Right renal pelvis (tissue), 4 donors: ENCODE measurements around the gene PDPK1. TPM values are rescaled to one million over a fixed set of nuclear protein-coding genes. Genes with fewer than 3 reads are reported as not detected.

Experiments
- DNase-seq, 4 donors: peaks; one replicate each; pipeline ENCODE4 v3.0.0-alpha.2; 2013; ENCODE audit warnings: low read depth in 4 of 4, low spot score in 3 of 4, missing footprints in 1 of 4
- polyA plus RNA-seq, 4 donors: library from polyadenylated mRNA; unstranded; fragments of 120-200 nt; gene quantifications; one replicate each; pipeline ENCODE4 v1.2.1, GENCODE V29; 2013; ENCODE audit not compliant: insufficient read length in 4 of 4

The PDPK1 gene
- polyA plus RNA-seq, 4 donors, result 45.7 to 57.3 (median 54.3) TPM

DNA sequence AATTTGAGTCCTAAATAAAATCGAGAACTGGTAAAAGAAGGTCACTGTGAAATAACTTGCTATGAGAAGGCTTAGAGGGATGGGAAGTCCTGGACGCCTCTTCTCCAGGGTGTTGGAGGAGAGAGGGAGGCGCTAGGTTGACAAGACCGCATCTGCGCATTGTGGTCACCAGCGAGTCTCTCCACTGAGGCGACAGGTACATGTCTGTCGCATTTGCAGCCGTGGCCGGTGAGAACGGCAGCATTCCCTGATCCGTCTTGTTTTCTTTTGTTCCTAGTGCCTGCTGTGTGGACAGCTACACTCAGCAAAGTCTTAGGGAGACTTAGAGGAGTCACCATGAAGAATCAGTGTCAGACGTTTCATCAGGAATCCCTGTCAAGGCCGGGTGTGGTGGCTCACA lies 32.1 kb upstream of the PDPK1 start:
- DNase-seq, result no peak

DNA sequence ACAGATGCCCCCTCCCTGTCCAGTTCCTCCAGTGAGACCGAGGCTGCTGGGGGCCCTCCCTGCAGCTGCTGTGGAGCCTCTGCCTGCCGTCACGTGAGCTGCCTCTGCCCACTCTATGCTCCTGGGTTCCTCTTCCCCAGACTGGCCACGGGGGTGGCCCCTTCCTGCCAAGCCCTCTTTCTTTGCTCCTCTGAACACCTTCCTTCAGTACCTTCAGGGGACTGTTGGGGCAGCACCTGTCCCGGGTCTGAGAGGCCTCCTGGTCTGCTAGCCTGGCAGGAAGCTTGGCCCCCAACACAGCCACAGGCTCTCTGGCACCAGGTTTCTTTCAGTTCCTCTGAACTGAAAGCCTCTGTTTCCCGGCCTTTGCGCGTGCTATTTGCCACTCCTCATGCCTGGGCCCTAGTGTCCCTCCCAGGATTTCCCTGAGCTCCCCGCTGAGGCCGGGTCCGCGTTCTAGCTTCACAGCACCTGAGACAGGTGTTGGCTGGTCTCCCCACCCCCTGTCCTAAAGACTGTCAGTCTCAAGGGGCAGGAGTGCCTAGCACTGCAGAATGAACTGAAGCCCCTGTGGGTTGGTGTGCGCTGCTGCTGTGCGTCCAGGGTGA lies 30.7 kb upstream of the PDPK1 start:
- no peak for DNase-seq

DNA sequence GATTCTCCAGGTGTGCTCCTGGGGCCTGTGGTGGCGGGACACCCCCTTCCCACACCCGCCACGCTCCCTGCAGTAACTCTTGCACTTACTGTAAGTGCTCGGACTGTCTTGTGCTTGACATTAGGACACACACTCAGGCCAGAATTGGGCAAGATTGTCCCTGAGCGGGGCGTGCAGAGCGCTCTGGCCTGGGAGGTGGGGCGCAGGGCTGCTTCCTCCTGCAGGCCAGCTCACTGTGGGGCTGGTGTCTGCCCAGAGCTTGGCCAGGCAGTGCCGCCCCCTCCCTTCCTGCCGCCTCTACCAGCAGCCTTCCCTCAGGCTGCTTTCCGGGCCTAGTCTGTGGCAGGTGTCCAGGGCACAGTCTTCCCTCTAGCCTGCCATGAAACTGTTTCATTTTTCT lies 30.2 kb upstream of the PDPK1 start:
- DNase-seq, result no peak

DNA sequence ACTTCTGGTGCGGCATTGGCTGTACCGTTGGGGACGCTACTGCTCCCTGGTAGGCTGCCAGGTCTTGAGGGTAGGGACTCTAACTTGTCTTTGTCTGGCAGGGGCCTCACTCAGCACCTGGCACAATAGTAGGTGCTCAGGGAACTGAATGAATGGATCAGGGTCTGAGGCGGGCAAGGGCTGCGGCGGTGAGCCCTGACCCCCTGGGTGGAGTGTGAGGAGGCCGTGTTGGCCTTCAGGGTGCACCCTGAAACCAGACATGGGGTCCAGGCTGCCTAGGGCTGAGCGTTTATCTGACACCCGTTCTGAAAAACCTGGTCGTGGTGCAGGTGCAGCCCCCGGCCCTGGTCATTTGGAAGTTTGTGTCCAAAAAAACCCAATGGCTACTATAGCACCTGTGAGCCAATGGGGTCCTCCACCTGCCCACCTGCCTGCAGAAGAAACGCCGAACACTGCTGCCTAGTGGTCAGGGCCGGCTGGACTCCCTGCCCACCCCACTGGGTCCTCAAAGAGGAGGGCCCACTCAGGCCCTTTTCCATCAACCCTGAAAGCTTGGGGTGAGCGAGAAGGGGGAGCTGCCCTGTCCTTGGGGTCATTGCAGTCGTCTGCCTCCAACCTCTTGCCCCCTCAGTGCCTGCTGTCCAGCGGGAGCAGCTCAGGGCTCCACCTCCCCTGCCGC lies 29.0 kb upstream of the PDPK1 start:
- no peak for DNase-seq

DNA sequence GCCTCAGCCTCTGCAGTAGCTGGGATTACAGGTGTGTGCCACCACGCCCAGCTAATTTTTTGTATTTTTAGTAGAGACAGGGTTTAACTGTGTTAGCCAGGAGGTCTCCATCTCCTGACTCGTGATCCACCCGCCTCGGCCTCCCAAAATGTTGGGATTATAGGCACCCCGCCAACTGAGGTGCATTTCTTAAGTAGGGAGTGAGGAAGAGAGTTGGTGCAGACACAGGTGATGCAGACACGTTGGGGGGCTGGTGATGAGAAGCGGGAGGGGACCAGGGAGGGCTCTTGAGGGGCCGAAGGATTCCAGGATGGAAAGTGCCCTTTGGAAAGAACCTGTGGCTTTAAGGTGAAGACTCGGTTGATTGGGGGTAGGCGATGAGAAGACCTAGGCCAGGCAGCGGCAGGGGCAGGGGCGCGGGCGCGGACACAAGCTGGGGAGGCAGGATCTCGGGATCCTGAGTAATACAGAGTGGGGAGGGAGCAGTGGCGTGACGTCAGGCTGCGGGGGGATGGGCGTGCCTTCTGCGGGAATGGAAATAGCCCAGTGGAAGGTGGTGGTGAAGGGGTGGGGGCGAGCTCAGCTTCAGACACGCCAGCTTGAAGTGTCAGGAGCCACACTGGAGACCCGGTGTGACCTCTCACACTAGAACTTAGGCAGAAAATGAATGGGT lies 26.6 kb upstream of the PDPK1 start:
- no peak for DNase-seq

DNA sequence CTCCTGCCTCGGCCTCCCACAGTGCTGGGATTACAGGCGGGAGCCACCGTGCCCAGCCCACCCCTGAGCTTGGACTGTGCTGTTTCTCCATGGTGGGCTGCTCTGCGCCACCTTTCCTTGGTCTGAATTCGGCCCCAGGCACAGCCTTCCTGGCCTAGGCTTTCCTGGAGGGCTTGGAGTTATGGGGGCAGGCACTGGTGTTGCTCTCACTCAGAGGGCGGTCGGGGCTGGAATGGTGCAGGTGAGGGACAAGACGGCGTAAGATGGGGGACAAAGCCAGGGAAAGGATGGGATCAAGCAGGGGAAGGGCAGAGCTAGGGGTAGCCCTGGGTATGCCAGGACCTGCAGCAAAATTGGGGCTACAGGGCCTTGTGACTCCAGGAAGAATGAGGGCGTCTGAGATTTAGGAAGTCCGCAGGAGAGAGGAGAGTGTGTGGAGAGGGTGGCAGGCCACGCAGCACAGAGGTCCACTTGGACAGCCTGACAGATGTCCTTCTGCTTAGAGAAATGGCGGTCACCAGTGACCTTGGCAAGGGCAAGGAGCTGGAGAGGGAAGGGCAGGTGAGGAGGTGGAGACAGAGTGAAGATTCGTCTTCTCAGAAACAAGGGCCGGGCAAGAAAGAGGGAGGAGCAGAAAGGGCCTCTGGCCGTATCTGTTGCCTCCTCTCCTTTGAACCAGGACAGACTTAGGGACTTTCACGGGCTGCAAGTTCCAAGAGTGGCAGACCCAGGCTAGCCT lies 25.7 kb upstream of the PDPK1 start:
- no peak for DNase-seq

DNA sequence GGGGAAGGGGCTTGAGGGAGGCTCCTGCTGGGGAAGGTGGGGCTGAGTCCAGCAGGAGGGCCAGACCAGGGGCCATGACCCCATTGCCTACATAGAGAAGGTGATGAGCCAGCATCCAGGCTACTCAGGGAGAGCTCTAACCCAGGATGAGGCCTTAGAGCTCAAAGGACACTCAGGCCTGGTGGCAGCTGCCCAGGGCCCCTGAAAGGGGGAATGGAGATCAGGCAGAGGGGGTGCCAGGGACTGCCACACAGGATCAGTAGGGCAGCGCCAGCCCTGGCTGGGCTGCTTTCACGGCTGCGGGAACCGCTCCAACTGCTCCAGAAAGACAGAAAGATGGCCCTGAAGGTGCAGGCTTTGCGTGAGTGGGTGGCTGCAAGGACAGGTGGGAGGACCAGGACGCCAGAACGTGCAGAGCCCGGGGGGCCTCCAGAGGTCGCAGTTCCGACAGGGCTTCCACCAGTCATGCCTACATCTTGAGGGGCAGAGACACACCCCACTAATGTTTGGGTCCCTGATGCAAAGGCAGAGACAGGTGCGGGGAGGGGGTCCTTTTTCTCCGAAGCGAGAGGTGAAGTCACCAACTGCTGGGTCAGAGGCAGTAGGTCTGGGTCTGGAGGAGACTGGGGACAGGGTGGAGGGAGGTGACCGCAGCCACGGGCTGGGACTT lies 25.0 kb upstream of the PDPK1 start:
- no peak for DNase-seq

DNA sequence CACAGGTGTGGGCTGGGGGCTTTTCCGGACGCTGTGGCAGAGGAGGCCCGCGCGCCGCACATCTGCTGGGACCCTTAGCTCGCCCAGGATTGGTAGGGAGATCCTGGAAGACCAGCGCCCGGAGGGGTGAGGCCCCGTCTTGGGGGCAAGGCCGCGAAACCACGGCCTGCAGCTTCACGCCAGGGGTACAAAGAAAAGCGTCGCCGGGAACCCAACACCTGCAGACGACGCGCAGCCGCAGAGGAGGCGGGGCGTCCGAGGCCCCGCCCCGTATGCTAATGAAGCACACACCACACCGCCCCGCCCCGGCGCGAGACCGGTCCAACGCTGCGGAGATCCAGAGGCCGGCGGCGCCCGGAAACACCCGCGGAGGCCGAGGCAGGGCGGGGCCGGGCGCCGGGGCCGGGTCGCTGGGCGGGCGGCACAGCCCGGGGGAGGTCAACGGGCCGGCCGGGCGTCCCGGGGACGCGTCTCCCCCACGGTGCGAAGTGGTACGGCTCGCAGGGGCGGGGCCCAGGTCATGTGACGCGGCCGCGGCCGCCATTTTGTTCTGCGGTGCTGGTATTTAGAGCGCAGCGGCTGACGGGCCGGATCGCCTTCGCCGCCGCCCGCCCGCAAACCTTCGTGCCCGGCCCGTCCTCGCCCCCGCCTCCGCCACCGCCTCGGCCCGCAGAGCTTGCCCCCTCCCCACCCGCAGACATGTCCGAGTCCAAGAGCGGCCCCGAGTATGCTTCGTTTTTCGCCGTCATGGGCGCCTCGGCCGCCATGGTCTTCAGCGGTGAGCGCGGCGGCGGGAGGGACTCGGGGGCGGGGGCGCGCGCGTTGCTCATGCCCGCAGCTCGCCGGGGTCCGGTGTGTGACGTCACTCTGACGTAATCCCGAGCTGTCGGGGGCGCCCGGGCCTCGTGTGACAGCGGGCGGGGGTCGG lies 24.2 kb upstream of the PDPK1 start, which contains the start of gene ATP6V0C:
TSS of gene ATP6V0C (plus strand) at position 548 of the 928 bp plus-strand sequence. CDS start at position 700, 152 bp downstream.
- DNase-seq, result peak; percentile 82 to 87 (median 85)

DNA sequence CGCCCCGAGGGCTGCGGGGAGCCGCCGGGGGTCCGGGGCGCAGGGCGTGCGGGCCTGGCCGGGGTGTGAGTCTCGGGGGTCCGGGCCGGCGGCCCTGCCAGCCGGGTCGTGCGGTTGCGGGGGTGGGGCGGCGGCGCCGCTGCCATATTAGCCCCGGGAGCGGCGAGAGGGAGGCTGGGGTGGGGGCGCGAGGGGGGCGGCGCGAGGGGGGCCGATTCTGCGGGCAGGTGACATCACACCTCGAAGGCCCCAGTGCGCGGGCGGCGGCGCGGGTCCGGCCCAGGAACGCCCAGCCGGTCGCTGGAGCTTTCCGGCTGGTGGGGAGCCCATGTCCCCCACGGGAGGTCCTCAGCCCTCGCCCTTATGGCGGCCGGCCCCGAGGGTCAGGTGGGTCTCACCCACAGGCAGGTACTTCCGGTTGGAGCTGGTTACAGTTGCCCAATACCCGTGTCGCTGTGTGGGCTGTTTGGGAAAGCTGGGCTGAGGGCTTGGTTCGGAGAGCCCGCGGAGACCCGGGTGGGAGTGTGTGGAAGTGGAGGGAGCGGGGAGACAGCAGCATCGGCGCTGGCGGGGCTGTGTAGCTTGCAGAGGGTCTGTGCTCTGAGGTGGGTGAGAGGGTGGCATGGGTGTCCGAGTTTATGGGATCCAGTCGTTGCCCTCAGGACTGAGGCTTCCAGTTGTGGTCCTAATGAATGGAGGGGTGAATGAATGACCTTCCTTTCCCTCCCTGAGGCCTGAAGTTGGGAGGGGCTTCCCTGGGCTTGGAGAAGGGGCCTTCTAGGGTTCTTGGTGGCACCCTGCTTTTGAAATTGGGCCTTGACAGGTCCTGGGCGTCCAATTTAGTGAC lies 23.3 kb upstream of the PDPK1 start:
- DNase-seq, result no peak

DNA sequence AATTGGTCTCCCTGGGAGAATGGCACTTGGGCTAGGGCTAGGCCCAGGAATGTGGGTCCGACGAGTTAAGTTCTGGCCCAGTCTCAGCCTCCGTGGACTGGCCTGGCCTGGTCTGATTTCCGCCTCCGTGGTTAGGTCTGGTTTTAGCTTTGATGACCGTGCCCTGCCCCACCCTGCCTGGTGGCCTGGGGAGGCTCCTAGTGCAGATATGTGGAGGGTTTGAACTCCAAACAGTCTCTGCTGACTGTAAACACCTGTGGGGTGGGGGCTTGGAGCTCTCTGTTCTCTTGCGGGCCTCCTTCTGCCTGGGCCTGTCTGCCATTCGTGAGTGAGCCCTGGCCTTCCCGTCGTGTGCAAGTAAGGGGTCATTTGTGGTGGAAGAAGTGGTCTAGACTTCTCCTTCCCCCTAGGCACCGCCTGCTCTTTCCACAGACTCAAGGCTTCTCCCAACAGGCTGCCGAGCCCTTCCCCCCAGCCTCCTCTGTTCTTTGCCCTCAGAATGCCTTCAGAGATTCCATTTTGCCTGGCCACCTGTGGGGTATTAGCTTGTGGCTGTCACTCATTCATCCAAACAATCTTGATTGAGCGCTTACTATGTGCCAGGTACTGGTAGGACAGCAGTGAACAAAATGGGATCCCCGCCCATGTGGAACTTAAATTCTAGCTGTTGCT lies 22.5 kb upstream of the PDPK1 start:
- DNase-seq, result no peak

DNA sequence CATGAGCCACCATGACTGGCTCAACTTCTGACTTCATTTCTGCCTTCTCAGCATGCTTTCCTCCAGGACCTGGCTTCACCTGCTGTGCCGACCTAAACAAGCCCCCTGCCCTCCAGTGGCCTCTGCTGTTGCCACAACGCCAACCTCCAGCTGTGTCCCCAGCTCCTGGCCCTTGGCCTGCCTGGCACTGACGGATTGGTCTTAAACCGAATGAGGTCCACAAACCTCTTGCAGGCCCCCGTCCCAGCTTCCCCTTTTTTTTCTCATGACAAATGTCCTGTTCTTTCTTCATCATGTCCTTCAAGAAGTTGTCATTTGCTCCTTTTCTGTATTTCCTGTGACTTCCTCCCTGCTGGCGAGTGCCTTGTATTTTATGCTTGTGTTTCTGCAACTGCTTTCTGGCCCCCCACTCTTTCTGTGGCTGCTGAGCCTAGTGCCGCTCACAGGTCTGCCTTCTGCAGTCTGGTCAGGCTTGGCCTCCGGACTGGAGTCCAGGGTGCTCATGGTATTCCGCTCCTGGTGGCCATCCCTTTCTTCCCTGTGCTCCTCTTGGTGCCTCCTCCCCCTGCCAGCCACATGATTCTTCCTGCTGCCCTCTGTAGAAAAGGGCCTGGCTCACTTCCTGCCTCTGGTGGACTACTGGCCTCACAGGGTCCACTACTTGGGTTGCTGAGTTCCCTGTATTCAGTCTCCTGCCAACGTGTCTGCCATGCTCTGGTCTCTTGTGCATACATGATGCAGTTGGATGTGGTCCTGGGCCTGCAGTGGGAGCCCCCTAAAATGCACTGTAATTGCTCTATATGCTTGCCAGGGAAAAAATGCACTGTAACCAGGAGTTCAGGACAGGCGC lies 21.2 kb upstream of the PDPK1 start:
- DNase-seq, result no peak

DNA sequence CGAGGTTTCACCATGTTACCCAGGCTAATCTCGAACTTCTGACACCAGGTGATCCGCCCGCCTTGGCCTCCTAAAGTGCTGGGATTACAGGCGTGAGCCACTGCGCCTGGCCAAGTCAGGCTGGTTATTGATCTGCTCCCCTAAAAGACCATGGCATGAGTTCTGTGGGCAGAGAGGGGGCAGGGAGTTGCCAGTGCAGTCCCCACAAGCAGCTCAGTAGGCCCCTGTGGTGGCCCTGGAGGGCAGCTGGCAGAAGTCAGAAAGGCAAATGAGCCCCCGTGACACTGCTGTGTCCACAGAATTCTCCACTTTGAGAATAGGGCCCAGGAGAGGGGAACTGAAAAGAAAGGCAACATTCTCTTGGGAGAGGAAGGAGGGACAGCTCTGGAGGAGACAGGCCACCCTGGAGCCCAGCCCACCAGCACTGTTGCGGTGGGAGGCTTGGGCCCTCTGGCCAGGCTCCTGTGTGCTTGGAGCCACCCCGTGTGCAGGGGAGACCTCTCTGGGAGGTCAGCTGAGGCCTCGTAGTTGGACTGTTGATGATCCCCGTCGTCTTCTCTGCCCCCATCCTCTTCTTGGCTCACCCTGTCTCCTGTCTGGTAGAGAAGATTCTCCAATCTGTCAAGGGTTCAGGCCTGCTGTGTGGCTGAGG lies 19.7 kb upstream of the PDPK1 start:
- DNase-seq, result no peak

DNA sequence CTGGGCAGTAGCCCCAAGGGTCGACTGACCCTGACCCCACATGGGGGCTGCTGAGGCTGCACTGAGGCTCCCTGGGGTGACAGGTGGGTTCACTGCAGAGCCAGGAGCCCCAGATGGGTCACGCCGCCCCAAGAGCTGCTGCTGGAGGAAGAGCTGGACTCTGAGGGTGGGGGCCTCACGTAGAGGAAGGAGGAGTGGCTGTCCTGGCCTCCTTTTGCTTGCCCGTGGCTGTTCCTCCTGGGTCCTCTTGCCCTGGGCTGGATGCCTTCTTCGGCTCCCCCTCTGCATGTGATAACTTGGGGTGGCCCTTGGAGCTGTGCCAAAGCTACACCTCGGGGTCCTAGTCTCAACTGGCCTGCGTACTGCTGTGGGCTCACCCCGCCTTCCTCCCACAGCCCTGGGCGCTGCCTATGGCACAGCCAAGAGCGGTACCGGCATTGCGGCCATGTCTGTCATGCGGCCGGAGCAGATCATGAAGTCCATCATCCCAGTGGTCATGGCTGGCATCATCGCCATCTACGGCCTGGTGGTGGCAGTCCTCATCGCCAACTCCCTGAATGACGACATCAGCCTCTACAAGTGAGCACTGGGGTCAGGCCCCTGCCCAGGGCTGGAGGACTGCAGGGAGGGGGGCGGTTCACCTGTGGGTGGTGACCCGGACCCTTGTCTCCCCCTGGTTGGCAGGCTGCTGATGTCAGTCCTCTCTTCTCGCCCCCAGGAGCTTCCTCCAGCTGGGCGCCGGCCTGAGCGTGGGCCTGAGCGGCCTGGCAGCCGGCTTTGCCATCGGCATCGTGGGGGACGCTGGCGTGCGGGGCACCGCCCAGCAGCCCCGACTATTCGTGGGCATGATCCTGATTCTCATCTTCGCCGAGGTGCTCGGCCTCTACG lies 18.8 kb upstream of the PDPK1 start:
- no peak for DNase-seq

DNA sequence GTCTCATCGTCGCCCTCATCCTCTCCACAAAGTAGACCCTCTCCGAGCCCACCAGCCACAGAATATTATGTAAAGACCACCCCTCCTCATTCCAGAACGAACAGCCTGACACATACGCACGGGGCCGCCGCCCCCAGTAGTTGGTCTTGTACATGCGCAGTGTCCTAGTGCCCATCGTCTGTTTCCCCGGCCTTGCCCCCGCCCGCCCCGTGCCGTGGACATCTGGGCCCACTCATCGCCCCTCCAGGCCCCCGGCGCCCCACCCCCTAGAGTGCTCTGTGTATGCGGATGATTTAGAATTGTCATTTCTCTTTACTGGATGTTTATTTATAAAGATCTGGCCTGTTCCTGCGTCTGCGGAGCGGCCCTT lies 18.1 kb upstream of the PDPK1 start:
- DNase-seq, result no peak

DNA sequence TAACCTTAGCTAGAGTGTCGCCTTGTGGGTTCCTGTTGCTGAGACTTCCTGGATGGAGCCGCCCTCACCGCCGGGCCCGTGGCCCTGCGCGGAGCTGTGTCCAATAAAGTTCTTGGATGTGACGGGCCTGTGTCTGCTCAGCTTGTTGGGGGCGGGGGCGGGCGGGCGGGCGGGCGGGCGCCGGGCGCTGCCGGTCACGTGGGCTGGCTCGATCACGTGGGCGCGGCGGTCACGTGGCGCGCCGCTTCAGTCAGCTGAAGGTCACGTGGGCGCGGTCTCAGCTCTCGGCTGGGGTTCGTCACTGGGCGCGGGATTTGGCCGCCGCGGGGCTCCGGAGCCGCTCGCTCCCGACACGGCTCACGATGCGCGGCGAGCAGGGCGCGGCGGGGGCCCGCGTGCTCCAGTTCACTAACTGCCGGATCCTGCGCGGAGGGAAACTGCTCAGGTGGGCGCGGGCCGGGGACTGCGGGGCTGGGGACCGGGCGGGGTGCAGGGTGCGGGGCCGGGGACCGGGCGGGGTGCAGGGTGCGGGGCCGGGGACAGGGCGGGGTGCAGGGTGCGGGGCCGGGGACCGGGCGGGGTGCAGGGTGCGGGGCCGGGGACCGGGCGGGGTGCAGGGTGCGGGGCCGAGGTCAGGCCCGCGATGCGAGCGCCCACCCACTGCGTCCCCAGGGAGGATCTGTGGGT lies 17.6 kb upstream of the PDPK1 start, which contains the start of gene AMDHD2:
TSS of gene AMDHD2 (plus strand) at position 275 of the 687 bp plus-strand sequence. CDS start at position 363, 88 bp downstream.
- DNase-seq, result peak; percentile 61 to 81 (median 76)
